GM18907 (cell line): Measurements from ENCODE around the gene NPPC.
"Not testable (repeated sequence)": the region's sequence is repeated elsewhere in the genome, so short reads cannot be mapped to it uniquely, and the experiment has no call there.

Experiments
- ATAC-seq: cut with Tn5 transposase; IDR thresholded peaks from one replicate; pipeline ENCODE4 v1.9.1; 2021; ENCODE audit warnings: mild to moderate bottlenecking, moderate library complexity; ENCODE audit not compliant: unreplicated experiment

The NPPC gene

DNA sequence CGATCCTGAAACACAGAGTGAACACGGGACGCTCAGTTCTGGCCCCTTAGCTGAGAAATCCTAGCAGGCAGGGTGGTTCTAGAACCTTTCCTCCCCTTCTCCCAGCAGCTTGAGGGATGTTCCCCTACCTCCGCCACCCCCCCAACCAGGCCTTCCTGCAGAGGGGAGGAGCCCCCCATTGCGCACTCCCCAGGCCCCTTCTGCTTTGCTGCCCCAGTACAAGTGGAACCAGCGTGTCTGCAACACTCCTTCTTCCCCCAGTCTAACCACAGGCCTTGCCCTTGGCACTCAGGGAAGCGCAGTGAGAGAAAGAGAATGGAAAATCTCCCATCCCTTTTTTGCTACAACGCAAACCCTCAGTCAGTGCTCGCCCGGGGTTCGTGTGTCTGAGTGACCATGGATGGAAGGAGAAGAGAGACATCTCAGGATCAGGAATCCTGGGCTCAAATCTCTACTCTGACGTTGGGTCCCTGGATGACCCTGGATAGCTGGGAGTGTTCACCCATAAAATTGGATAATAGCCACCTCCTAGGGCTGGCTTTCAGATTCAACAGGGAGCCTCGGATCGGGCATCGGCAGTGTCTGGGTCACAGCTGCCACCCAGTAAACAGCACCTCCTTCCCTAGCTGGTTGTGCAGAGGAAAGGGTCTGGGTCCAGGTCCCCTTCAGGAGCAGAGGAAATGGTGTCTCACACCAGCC lies 3.7 kb downstream of the NPPC start:
- no peak for ATAC-seq

DNA sequence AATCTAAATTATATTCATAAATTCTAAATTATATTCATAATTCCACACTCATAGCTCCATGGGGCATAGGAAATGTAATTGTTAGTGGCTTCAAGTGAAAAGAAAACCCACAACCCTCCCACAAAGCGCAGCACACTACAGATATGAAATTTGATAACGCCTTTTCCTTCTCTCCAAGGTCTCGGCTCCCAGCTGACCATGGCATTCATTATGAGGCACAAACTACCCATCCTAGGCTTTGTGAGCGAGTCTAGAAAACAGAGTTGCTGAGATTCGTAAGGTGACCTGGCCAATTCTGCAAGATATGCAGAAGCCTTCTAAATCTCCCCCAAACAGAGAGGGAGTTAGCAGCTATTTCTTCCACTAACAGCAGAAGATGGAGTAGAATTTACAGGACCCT lies 5.4 kb downstream of the NPPC start:
- no peak for ATAC-seq

DNA sequence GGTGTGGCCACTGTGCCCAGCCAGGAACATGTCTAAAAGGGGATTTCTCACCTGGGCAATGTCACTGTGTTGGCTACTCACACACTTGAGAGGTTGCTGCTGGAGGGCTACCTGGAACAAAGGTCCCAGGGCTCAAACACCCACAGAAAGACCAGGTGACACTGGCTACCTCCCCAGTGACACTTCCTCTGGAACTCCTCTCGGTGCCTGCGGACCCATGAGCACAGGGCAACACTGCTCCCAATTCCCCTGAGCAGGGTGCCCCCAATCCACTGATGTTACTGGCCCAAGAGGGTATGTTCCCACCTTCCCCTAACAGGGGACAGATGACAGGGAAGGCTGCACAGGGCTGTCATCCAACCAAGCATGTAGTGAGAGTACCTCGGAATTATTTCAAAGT lies 5.8 kb downstream of the NPPC start:
- no peak for ATAC-seq

DNA sequence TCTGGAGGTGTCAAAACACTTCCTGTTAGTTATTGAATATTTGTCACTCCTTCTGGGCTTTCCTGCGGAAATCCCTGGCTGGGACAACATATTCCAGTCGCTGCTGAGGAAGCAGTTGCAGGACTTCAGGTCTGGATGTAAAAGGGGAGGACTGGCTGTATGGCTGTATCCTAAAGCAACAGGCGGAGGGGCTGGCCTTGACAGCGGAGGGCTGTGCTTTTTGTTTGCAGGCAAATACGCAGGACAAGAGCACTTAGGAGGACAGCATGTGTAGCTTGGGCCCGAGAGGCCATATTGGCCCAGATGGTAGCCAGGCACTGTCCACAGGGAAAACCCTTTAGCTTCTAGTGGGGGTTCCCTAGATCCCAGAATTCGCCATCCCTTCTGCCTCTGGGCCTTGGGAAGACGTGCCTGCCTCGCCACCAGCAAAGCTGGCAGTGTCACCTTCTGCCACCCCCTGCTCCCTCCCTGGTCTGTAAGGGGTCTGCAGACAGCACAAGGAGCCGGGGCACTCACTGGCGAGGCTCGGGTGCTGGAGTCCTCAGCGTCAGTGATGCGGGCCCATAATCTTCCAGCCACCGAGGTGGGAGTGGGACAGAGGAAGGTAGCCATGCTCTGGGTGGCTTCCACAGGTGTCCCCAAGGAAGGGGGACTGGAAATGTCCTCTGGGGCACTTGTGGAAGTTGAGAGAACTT lies 6.7 kb downstream of the NPPC start:
- ATAC-seq: no peak

DNA sequence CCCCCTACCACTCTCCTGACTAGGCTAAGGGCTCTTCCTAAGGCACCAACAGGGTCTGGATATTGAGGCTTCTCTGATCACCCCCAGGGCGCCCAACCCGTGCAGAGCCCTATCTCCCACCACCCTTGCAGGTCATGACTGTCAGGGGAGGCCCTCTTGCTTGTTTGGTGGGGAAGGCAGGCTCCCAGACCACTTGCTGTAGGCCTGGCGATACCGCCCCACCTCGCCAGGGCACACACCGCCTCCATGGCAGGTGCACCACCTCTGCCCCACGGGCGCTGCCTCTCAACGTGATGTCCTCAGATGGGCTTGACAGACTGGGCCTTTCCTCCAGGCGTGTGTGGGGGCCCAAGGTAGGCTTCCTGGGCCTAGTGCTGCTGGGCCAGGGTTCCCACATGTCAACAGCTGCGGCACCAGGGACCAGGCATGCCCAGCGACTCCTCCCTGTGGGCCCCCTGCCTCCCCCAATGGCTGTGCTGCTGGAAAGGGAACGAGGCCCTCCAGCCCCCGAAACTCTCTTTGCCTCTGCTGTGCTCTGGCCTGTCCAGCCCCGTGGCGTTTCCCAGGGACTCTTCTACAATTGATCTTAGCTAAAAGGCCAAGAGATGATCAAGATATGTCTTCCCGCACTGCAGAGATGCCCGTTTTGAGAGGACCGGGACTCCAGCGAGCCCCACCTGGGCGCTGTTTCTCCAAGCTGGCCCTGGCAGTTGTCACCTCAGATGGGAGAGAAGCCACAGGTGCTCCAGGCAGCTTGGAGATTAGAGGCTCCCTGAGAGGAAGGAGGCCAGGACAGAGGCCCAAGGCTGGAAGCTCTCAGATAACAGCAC lies 7.5 kb downstream of the NPPC start:
- ATAC-seq: no peak

DNA sequence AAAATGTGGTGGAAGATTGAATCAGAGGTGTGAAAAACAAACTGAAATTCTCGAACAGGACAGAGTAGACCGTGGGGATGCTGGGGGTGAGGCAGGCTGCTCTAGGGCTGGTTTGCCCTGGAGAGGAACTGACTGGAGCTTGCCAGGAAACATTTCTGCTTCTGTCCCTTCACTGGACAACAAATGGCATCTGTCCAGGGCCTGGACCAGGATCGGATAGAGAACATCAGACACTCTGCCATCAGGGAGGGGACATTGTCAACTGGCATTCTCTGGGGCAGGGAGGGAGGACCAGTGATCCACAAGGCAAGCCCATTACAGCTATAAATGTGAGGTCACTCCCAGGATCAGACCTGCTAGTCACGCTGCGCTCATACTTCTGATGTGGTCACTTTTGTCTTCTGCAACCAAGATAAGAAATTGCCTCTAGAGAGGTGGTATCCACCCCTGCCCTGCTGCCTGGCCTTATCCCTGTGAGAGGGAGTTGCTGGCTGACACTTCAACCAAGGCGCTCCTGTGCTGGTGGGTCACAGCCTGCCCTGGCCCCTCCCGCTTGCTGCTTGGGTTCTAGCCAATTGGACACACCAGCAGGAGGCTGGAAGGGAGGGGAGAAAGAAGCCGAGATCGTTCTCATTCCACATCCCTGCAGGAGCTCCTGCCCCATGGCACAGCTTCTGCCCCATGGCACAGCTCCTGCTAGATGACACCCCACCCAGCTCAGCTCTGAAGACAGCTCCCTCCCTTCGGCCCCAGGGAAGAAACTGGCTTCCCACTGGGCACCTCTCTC lies 8.7 kb downstream of the NPPC start:
- ATAC-seq: no peak

DNA sequence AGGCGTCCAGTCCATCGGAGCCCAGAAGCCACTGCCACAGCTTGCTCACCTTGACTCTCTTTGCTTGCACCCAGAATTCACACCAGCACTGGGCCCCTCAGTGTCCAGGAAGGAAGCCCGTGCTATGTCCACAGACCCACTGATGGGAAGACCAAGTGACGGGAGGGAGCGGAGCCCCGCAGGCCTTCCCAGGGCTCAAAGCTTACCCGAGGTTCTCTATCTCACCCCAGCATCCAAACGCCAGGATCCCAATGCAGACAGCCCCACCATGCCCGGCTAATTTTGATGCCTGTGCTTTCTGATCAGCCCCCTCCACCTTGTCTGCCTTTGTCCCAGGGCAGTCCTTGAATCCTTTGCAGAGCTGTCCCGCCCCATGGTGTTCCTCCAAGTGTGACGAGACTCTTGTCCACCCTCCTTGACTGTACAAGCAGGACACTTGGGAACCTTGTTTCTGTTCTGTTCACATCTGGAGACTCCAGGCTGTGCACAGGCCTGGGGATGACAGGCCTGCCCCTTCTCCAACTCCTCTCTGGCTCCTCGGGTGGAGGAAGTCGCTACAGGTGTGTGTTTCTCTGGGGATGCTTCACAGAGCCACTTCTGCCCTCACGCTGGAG lies 12.0 kb downstream of the NPPC start:
- ATAC-seq: no peak

DNA sequence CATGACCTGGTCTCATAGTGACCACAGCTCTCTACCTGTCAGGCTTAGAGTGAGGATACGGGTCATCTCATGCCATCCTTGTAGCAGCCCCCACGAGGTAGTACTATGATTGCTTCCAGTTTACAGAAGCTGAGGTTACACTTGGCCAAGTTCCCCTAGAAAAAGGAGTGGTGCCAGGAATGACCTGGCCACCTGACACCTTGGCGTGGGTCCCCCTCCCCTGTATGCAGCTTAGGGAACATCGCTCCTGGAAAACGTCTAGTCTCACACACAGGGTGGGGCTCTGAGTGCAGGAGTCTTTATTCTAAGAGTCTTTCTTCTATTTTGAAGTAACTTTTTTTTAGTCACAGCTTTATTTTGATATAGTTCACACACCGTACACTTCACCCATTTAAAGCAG lies 14.8 kb downstream of the NPPC start:
- ATAC-seq: no peak

DNA sequence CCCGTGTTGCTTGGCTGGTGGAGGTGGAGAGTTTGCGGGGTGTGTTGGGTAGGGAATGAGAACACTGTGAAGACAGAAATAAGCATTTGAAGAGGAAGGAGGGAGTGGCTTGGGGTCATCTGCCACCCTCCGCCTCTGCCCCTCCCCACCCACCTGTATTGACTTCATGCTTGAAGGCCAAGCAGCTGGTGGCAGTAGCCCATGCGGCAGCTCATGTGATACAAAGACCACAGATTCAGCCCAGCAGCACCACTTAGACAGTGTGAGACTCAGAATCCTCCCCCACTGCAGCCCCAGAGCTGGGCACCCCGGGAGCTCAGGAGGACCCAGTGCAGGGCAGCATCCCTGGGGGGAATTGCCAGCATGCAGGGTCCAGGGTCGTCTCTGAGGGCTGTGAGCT lies 15.4 kb downstream of the NPPC start:
- no peak for ATAC-seq

DNA sequence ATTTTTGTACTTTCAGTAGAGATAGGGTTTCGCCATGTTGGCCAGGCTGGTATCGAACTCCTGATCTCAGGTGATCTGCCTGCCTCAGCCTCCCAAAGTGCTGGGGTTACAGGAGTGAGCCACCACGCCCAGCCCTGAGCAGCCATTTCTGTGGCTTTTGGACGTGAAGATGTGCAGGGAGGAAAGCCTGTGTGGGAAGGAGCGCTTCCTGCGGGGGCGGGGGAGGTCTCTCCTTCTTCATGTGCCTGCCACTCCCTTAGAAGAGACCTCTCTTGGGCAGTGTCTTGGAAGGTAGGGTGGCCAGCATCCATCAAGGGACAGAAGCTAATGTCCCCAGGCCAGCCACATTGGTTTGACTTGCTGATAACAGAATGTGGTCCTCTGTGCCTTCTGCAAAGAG lies 16.0 kb downstream of the NPPC start:
- not testable (repeated sequence) for ATAC-seq

DNA sequence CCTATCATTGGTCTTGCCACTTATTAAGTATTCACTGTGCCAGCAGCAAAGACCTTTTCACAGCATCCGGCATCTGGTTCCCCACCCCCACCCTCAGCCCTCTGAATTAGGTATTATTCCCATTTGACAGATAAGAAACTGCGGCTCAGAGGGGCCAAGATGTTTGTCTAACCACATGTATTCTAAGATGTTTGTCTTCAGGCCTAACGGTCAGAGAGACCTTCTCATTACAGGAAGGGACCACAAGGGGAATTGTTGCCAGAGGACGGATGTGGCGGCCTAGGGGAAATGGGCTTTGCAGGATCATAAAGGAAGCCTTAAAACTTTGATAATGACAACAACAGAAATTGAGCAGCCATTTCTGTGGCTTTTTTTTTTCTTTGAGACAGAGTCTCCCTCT lies 16.6 kb downstream of the NPPC start:
- ATAC-seq: no peak

DNA sequence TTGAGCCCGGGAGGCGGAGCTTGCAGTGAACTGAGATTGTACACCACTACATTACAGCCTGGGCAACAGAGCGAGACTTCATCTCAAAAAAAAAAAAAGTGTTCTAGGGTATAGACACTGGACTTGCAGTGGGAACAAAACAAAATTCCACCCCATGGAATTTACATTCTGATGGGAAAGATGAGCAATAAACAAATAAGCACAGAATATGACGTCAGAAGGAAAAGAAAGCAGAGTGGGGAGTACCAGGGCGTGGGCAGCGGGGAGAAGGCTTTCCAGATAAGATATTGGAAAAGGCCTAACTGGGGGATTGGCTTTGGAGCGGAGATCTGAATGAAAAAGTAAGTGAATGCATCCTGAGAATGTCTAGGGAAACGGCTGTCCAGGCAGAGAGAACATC lies 17.6 kb downstream of the NPPC start:
- no peak for ATAC-seq

DNA sequence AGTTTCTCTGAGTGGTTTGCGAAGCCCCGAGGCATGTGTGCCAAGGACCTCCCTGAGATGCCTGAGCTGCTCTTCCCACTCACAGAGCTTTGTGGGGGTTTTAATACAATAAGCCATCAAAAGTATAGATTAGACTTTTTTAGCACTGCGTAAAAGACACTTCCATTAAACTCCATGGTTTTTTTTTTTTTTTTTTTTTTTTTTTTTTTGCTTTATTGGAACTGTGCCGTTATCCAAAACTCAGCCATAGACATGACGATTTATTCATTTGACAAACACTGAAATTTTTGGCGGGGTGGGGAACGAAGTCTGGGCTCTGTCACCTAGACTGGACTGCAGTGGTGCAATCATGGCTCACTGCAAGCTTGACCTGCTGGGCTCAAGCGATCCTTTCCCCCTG lies 18.4 kb downstream of the NPPC start:
- no peak for ATAC-seq

DNA sequence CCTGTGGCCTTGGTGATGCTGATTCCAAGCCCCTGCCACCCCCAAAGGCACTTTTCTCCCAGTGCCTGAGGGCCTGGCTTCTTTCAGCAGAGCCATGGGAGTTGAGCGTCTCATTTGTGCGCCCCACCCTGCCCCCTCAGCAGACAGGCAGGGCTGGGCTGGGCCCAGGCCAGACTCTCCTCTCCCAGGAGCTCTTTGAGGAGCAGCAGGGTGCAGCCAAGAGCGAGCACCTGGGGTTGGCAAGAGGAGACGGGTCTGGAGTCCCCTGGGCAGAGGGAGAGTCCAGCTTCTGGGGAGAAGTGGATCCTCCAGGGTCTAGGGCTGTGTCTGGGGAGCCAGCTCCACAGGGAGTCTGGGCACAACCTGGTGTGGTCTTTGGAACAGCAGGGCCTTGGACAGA lies 21.2 kb downstream of the NPPC start:
- no peak for ATAC-seq

DNA sequence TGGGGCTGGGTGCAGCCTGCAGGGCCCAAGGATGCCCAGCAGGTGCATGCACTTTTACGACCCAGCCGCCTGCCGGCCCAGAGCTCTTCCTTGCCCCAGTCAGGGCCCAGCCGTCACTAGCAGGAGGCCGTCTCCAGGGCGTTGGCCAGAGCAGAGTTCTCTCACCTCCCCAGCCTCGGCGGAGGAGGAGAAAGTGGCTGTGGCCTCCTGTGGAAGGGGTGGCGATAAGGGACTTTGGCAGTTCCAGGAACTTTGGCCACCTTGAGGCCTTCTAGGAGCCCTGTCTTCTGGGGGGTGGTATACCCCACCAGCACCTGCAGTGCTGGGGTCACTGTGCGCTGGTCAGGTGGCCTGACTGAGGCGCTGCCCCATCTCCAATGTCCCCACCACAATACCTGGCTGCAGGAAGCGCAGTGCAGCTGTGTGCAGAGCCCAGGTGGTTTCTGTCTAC lies 22.0 kb downstream of the NPPC start:
- no peak for ATAC-seq

DNA sequence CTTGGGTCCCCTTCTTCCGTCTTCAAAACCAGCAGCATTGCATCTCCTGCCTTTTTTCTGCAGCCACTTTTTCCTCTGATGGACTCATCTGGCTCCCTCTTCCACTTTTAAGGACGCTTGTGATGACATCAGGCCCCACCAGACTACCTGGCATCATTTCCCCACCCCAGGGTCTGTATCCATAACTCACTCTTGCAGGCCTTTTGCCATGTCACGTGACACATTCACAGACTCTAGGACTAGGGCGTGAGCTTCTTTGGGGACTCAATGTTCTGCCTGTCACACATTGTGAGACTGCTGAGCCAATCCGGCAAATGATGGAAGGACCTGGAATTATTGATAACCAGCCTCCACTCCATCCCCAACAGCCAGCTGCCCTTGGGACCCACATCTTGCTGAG lies 23.6 kb downstream of the NPPC start:
- no peak for ATAC-seq

DNA sequence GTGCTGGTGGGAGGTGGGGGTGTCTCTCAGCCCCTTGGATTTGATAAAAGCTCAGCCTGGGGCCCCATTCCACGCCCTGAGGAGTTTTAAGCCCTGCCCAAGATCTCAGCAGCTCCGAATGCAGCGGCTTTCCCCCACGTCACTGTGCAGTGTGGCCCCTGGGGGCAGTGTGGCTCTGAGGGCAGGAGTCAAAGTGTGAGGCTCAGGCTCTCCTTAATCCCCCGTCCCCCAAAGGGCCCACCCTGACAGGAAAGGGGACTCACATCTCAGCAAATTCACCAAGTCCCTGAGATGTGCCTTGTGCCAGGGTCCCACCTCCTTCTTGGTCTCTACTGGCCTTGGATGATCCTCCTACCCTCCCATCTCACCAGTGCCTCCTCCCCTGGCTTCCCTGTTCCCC lies 25.2 kb downstream of the NPPC start:
- no peak for ATAC-seq

DNA sequence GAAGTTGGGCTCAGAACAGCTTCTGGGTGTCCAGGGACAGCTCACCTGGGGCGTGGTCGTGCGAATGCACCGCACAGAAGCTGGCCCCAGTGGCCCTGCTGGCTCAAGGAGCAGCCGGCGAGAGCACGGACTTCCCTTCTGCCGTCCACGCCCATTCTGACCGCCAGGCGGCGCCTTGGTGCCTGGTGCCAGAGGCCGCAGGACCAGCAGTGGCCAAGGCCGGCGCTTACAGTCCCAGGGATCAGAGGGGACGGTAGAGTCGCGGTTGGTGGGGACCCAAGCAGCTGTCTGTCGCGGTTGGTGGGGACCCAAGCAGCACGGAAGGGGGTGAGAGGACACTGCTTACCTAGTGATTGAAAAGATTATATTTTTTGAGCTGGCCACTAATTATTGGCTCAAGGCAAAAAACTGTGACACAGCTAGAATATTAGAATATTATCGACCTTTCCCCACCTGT lies 25.7 kb downstream of the NPPC start:
- ATAC-seq: no peak

DNA sequence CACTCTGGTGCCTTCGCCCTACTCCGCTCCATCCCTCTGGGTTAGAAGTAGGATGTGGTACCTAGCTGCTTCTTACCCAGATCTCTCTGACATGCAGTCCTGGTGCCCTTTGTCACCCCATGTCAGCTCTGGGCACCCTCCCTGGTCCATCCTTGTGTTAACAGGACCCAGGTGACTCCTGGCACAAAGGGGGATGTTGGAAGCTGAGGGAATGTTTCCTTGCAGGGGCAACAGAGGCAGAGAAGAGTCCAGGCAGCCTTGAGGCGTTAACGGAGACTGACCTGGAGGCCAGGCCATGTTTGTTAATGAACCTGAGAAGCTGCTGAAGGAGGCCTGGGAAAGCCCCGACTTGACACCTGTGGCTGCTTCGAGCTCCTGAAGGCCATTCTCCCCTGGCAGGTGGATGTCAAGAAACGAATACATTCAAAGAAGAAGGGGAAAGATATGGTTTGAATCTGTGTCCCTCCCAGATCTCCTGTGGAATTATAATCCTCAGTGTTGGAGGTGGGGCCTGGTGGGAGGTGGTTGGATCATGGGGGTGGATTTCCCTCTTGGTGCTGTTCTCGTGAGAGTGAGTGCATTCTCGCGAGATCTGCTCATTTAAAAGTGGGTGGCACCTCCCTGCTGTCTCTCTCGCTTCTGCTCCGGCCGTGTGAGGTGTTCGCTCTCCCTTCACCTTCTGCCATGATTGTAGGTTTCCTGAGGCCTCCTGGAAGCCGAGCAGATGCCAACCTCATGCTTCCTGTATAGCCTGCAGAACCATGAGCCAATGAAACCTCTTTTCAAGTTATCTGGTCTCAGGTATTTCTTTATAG lies 31.4 kb downstream of the NPPC start:
- ATAC-seq: no peak

DNA sequence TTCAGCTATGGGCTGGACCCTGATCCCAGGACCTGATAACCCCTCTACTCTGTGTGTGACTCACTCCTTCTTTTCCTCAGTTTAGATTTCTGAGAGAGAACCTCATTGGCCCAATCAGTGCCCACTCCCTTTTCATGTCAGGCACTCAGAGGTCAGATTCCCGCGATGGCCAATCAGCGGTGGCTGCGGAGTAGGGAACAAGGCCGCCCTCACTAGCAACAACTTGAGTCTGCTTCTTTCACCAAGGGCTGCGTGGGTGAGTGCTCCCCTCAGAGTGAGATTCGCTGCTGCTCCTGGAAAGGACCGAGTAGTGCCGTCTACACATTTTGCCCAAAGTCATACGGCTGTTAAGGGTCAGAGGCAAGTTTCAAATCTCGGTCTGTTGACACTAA lies 34.7 kb downstream of the NPPC start:
- ATAC-seq: no peak
